IMR-90 (cell line): ENCODE measurements around the gene COG8. TPM values are rescaled to one million over a fixed set of nuclear protein-coding genes. Genes with fewer than 3 reads are reported as not detected.
A peak's percentile ranks its signal among the peaks of the same experiment; 100 is the strongest.

ENCODE experiments used
- ATAC-seq: fragments of 200-7000 bp; cut with Tn5 transposase; 2 replicates; pipeline ENCODE4 v1.9.1; 2020; ENCODE audit warnings: low read depth, mild to moderate bottlenecking, moderate library complexity
- BruUV-seq: library from RNA; stranded (reverse); fragments of 400-500 nt; replicated peaks from 2 replicates; lab custom pipeline; 2021; lab: Mats Ljungman, UMichigan
- CTCF ChIA-PET: fragments of 300-600 bp; formaldehyde crosslinking; extraction: SDS; loops from one replicate; lab custom pipeline; 2021; ENCODE audit warnings: antibody characterized with exemption; lab: Yijun Ruan, JAX
- POLR2A ChIA-PET: fragments of 300-600 bp; sonication (Branson Sonifier 250); formaldehyde crosslinking; loops from one replicate; lab custom pipeline; 2022; ENCODE audit warnings: antibody characterized with exemption; ENCODE audit not compliant: unreplicated experiment; lab: Charles Lee
- DNase-seq: peaks from one replicate; pipeline ENCODE4 v3.0.0; 2013
- H2AFZ ChIP-seq: replicated peaks from 2 replicates; pipeline ENCODE3; 2013; ENCODE audit warnings: low read length, mild to moderate bottlenecking; ENCODE audit not compliant: poor library complexity
- H2AK5ac ChIP-seq: 2 replicates; pipeline ENCODE4 v1.6.1; 2013; ENCODE audit warnings: low read depth, low read length, inconsistent platforms
- H2AK9ac ChIP-seq: replicated peaks from 2 replicates; pipeline ENCODE3; 2013; ENCODE audit warnings: mild to moderate bottlenecking, low read depth, low read length, moderate library complexity; ENCODE audit not compliant: poor library complexity
- H2BK120ac ChIP-seq: 2 replicates; pipeline ENCODE4 v1.6.1; 2013; ENCODE audit warnings: low read depth, low read length, inconsistent platforms
- H2BK15ac ChIP-seq: 3 replicates; pipeline ENCODE4 v1.6.1; 2013; ENCODE audit warnings: low read depth, low read length, inconsistent platforms
- H2BK20ac ChIP-seq: 2 replicates; pipeline ENCODE4 v1.6.1; 2013; ENCODE audit warnings: low read depth, mild to moderate bottlenecking, inconsistent platforms, low read length, moderate library complexity
- H2BK5ac ChIP-seq: 2 replicates; pipeline ENCODE4 v1.6.1; 2013; ENCODE audit warnings: mild to moderate bottlenecking, low read depth, low read length, inconsistent platforms; ENCODE audit not compliant: poor library complexity, severe bottlenecking
- H3K14ac ChIP-seq: replicated peaks from 2 replicates; pipeline ENCODE4 v1.6.1; 2013; ENCODE audit warnings: low read depth, low read length, inconsistent platforms
- H3K18ac ChIP-seq: 2 replicates; pipeline ENCODE4 v1.6.1; 2013; ENCODE audit warnings: low read depth, low read length, control low read depth
- H3K23ac ChIP-seq: 2 replicates; pipeline ENCODE4 v1.6.1; 2013; ENCODE audit warnings: low read depth, low read length, inconsistent platforms
- H3K27ac ChIP-seq: 2 replicates; pipeline ENCODE4 v1.5.1; 2013; ENCODE audit warnings: mild to moderate bottlenecking, control low read depth, low read length; ENCODE audit not compliant: insufficient read depth
- H3K27me3 ChIP-seq: 2 replicates; pipeline ENCODE4 v1.6.1; 2013; ENCODE audit warnings: low read length; ENCODE audit not compliant: control insufficient read depth, insufficient read depth
- H3K36me3 ChIP-seq: 2 replicates; pipeline ENCODE4 v1.6.1; 2013; ENCODE audit warnings: low read length, mixed read lengths; ENCODE audit not compliant: control insufficient read depth, insufficient read depth
- H3K4ac ChIP-seq: 2 replicates; pipeline ENCODE4 v1.6.1; 2013; ENCODE audit warnings: low read depth, low read length, inconsistent platforms
- H3K4me1 ChIP-seq: 2 replicates; pipeline ENCODE4 v1.6.1; 2013; ENCODE audit warnings: low read length, mixed read lengths; ENCODE audit not compliant: control insufficient read depth, insufficient read depth
- H3K4me2 ChIP-seq: 2 replicates; pipeline ENCODE4 v1.6.1; 2013; ENCODE audit warnings: low read depth, mild to moderate bottlenecking, control low read depth, low read length, moderate library complexity
- H3K4me3 ChIP-seq: 2 replicates; pipeline ENCODE4 v1.5.1; 2013; ENCODE audit warnings: low read depth, mild to moderate bottlenecking, control low read depth, low read length, moderate library complexity; ENCODE audit not compliant: insufficient read depth
- H3K56ac ChIP-seq: 2 replicates; pipeline ENCODE4 v1.6.1; 2013; ENCODE audit warnings: low read length, inconsistent platforms; ENCODE audit not compliant: insufficient read depth; ENCODE audit errors: extremely low read depth
- H3K79me1 ChIP-seq, 2 experiments: 2 replicates each; pipeline ENCODE4 v1.6.1; 2013; ENCODE audit warnings: low read length in 2 of 2, inconsistent platforms in 1 of 2, low read depth in 1 of 2
- H3K9ac ChIP-seq: 2 replicates; pipeline ENCODE4 v1.6.1; 2013; ENCODE audit warnings: low read depth, low read length, control low read depth
- H3K9me1 ChIP-seq: 2 replicates; pipeline ENCODE4 v1.6.1; 2013; ENCODE audit warnings: low read length, inconsistent platforms; ENCODE audit not compliant: insufficient read depth
- H3K9me3 ChIP-seq: 2 replicates; pipeline ENCODE4 v1.6.1; 2013; ENCODE audit warnings: low read length; ENCODE audit not compliant: control insufficient read depth, insufficient read depth
- H4K20me1 ChIP-seq: 2 replicates; pipeline ENCODE4 v1.6.1; 2013; ENCODE audit warnings: low read length, inconsistent platforms; ENCODE audit not compliant: insufficient read depth
- H4K5ac ChIP-seq: 2 replicates; pipeline ENCODE4 v1.6.1; 2013; ENCODE audit warnings: mild to moderate bottlenecking, low read depth, low read length, control low read depth
- H4K8ac ChIP-seq, 2 experiments: 2 replicates each; pipeline ENCODE4 v1.6.1; 2013; ENCODE audit warnings: low read depth in 2 of 2, low read length in 2 of 2, control low read depth in 1 of 2, inconsistent platforms in 1 of 2
- H4K91ac ChIP-seq: 2 replicates; pipeline ENCODE4 v1.6.1; 2013; ENCODE audit warnings: low read depth, low read length, inconsistent platforms; ENCODE audit not compliant: insufficient read depth
- CHD1 ChIP-seq: IDR thresholded peaks from 2 replicates; pipeline ENCODE4 v1.6.1; 2012; ENCODE audit warnings: low read depth, low read length, improper control_type of control experiment
- SMC3 ChIP-seq: fragments of 150-350 bp; IDR thresholded peaks from 2 replicates; pipeline ENCODE4 v1.6.1; 2016; ENCODE audit warnings: low read depth, mild to moderate bottlenecking, antibody characterized with exemption, low read length, moderate library complexity
- WGBS, 2 experiments: methylation state at CpG; one replicate each; pipeline versions ENCODE4 v1.1.5 to v1.1.7; 2013; ENCODE audit warnings: missing lambda C conversion rate in 2 of 2; ENCODE audit not compliant: insufficient read length in 1 of 2; ENCODE audit errors: extremely low coverage in 2 of 2; 5-methylcytosine and 5-hydroxymethylcytosine counted together
- dilution Hi-C: fragments of 300-500 bp; cut with HindIII; formaldehyde crosslinking; loops from one replicate; pipeline ENCODE4 v1.14.3; 2018; ENCODE audit warnings: low sequenced_read_pairs; ENCODE audit not compliant: unreplicated experiment
- in situ Hi-C: fragments of 300-500 bp; cut with MboI; formaldehyde crosslinking; loops from 3 replicates; pipeline ENCODE4 v1.14.3; 2019; ENCODE audit warnings: low sequenced_read_pairs, inconsistent platforms, mixed read lengths
- intact Hi-C: fragments of 100-400 bp; cut with micrococcal nuclease; formaldehyde crosslinking; loops from 2 replicates; pipeline ENCODE4 v1.10.0; 2022
- polyA plus RNA-seq, 3 experiments: library from polyadenylated mRNA; depleted of rRNA; stranded (reverse); fragments of >200 nt; gene quantifications; 2 replicates each; pipeline ENCODE4 v1.2.3, GENCODE V29; 2012; ENCODE audit warnings: low replicate concordance in 1 of 3
- total RNA-seq: library from RNA; depleted of rRNA; stranded (reverse); fragments of >200 nt; gene quantifications from 2 replicates; pipeline ENCODE4 v1.2.3, GENCODE V29; 2012

COG8 gene
- total and polyA plus RNA-seq, 2 of the 4 experiments (the other 2 are of a cell fraction): 23.4 to 26.2 TPM

DNA sequence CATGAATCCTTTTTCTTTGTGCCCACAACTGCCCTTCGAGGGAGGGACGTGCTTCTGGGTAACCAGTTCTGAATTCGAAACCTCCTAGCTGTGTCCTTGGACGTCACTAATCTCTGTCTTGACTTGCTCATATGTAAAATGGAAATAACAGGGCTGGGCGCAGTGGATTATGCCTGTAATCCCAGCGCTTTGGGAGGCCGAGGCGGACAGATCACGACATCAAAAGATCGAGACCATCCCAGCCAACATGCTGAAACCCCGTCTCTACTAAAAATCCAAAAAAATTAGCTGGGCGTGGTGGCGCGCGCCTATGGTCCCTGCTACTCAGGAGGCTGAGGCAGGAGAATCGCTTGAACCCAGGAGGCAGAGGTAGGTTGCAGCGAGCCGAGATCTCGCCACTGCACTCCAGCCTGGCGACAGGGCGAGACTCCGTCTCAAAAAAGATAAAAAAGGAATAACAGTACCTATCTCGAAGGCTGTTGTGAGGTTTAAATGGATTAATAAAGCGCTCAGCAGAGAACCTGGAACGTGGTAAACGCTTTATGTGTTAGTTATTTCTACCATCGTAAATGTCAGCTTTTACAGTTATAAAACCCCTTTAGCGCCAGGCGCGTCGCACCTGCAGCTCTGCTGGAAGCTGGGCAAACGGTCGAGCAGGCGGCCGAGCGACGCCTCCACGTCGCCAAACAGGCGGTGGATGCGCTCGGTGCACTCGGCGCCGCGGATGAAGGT, 641 bp downstream of the COG8 start:
- ChIA-PET POLR2A (interaction anchor here (0.6 kb wide), 1 partner anchor 9 kb away, joined by 5 read pairs; no protein-coding TSS in a partner anchor), CTCF (no interaction called here)
- DNase-seq: no peak
- peak overlapping the region; percentile 65 to 74 for H4K8ac ChIP-seq
- H3K9me1 ChIP-seq: no peaks in the 10 kb centered on the region
- H2BK20ac ChIP-seq: no peak overlapping the region
- peak overlapping the region; percentile 83; the same call in 1 of the 2 replicates for H2AK5ac ChIP-seq
- no peaks in the 10 kb centered on the region for H4K20me1 ChIP-seq
- no peak overlapping the region; the same call in 2 of the 3 replicates for H2BK15ac ChIP-seq
- peaks cover 31% of the 10 kb centered on the region for H3K36me3 ChIP-seq
- WGBS, 2 experiments: 11% methylated on average over 18 of the region's 46 CpGs; no CpG with 5 or more reads in 1 of the 2 experiments
- BruUV-seq: no TSS peak
- no peaks in the 10 kb centered on the region for H3K9me3 ChIP-seq
- H2BK5ac ChIP-seq: peak overlapping the region; percentile 75
- peak overlapping the region; percentile 97 for H2AK9ac ChIP-seq
- in situ Hi-C loops: no loop called here
- peak overlapping the region; percentile 74 for H3K4ac ChIP-seq
- peak overlapping the region; percentile 28 for H3K56ac ChIP-seq
- dilution Hi-C loops: no loop called here
- no peak overlapping the region for H3K18ac ChIP-seq
- peaks cover 35 to 65% of the 10 kb centered on the region in 2 experiments for H3K79me1 ChIP-seq
- H4K5ac ChIP-seq: peak overlapping the region; percentile 27
- H3K4me2 ChIP-seq: peak overlapping the region; percentile 86
- H3K14ac ChIP-seq: peak overlapping the region; percentile 93
- peak overlapping the region; percentile 77 for H3K23ac ChIP-seq
- no peak overlapping the region for H2BK120ac ChIP-seq
- H3K9ac ChIP-seq: peak overlapping the region; percentile 83
- H3K27ac ChIP-seq: peak overlapping the region; percentile 68
- TF ChIP-seq CHD1 (0 out of 2 replicates have a peak, but pooled peaks have one; percentile 32), SMC3 (no peak)
- peaks cover 4% of the 10 kb centered on the region for H3K4me1 ChIP-seq
- intact Hi-C loops: loop anchor here (1.0 kb wide), 1 partner anchor 416 kb away; the partner anchor contains the start of gene NOB1
- no peak for ATAC-seq
- H4K91ac ChIP-seq: 0 out of 2 replicates have a peak overlapping the region, but pooled peaks have one; percentile 15
- H3K27me3 ChIP-seq: no peaks in the 10 kb centered on the region
- peak overlapping the region; percentile 69 for H3K4me3 ChIP-seq
- H2AFZ ChIP-seq: peak overlapping the region; percentile 98
